T-helper 2 cell treated with Interferon-gamma antibody and Interleukin-4, amounts not matched to agents 5 μg/mL and 100 μg/mL, for 36 hours (primary cell): ENCODE measurements around the gene TMEM63C.
"Not testable (repeated sequence)": the region's sequence is repeated elsewhere in the genome, so short reads cannot be mapped to it uniquely, and the experiment has no call there.

ENCODE experiments used
- DNase-seq: peaks from one replicate; pipeline ENCODE4 v3.0.0; 2021; ENCODE audit warnings: low spot score
- H3K27ac Mint-ChIP-seq: one replicate; pipeline ENCODE4 v1.8.0; 2021; ENCODE audit warnings: mild to moderate bottlenecking, mixed read lengths
- H3K27me3 Mint-ChIP-seq: one replicate; pipeline ENCODE4 v1.8.0; 2021; ENCODE audit warnings: low read depth, mixed read lengths
- H3K36me3 Mint-ChIP-seq: one replicate; pipeline ENCODE4 v1.8.0; 2021; ENCODE audit warnings: low read depth, mixed read lengths
- H3K4me1 Mint-ChIP-seq: one replicate; pipeline ENCODE4 v1.8.0; 2021; ENCODE audit warnings: low read depth, mixed read lengths
- H3K4me3 Mint-ChIP-seq: one replicate; pipeline ENCODE4 v1.8.0; 2022; ENCODE audit warnings: mild to moderate bottlenecking, moderate library complexity, mixed read lengths
- H3K9me3 Mint-ChIP-seq: one replicate; pipeline ENCODE4 v1.8.0; 2021; ENCODE audit warnings: mixed read lengths

The TMEM63C gene

GRCh38 chr14:77271113-77271710 lies 89.6 kb downstream of the TMEM63C start, which contains the start of gene NGB:
TSS of gene NGB (minus strand) at chr14:77271206. CDS start at chr14:77270937, 269 bp downstream.
- DNase-seq, result no peak
- Mint-ChIP-seq H3K4me1 (no peaks in the 10 kb centered on the region), H3K4me3 (no peak within 1 kb of the TSS), H3K27me3 (peaks cover 47% of the 10 kb centered on the region), H3K36me3 (no peaks in the 10 kb centered on the region), H3K9me3 (peaks cover 3% of the 10 kb centered on the region), H3K27ac (no peak within 1 kb of the TSS)

- no peak for DNase-seq
- Mint-ChIP-seq H3K27ac (no peak overlapping the region), H3K36me3 (no peaks in the 10 kb centered on the region), H3K4me3 (no peak overlapping the region), H3K27me3 (peaks cover 47% of the 10 kb centered on the region), H3K9me3 (peaks cover 3% of the 10 kb centered on the region), H3K4me1 (no peaks in the 10 kb centered on the region)
These were observed 90.7 kb downstream of the TMEM63C start for GRCh38 chr14:77272261-77272660.

DNA sequence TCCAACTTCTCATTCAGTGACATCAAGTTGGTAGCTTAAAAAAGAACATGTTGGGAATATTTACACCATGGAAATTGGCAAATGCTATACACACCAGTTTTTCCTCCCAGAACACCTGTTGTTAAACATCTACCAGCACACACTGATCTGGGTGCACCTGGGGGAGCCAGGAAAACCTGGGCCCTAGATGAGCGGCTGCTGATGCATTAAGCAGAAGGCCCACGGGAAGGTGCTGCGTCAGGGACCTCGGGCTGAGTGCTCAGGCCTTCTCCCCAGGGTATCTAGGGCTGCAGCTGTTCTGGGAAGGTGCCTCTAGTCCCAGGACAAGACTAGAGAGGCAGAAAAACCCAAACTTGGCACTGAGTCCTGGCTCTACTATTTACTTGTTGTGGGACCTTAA lies 92.2 kb downstream of the TMEM63C start:
- Mint-ChIP-seq H3K4me1 (no peaks in the 10 kb centered on the region), H3K27ac (no peak overlapping the region), H3K4me3 (no peak overlapping the region), H3K27me3 (peaks cover 34% of the 10 kb centered on the region), H3K9me3 (no peaks in the 10 kb centered on the region), H3K36me3 (no peaks in the 10 kb centered on the region)
- no peak for DNase-seq

- no peaks in the 10 kb centered on the region for H3K36me3 Mint-ChIP-seq
- peaks cover 25% of the 10 kb centered on the region for H3K27me3 Mint-ChIP-seq
- no peaks in the 10 kb centered on the region for H3K4me1 Mint-ChIP-seq
- no peak overlapping the region for H3K27ac Mint-ChIP-seq
- no peak for DNase-seq
- no peaks in the 10 kb centered on the region for H3K9me3 Mint-ChIP-seq
- no peak overlapping the region for H3K4me3 Mint-ChIP-seq
These were observed 93.5 kb downstream of the TMEM63C start for GRCh38 chr14:77275041-77275580.

DNA sequence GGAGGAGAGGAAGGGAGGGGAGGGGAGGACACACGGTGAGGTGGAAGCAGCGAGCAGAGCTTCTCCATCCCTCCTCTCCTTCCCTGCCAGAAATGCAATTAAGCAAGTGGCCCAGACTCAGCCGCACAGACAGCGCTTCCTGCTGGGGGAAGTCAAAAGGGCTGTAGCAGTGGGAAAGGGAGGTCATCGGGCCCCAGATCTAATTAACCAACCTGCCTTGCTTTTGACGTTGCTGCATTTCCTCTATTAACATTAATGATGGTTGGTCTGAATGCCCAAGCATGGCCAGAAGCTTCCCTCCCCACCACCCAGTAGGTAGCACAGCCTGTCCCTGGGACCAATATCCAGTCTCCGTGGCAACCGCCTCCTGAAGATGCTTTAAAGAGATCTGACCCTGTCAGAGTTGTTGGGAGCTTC lies 94.0 kb downstream of the TMEM63C start:
- H3K4me1 Mint-ChIP-seq, result no peaks in the 10 kb centered on the region
- H3K9me3 Mint-ChIP-seq, result no peaks in the 10 kb centered on the region
- DNase-seq, result no peak
- peaks cover 23% of the 10 kb centered on the region for H3K27me3 Mint-ChIP-seq
- no peak overlapping the region for H3K4me3 Mint-ChIP-seq
- no peak overlapping the region for H3K27ac Mint-ChIP-seq
- H3K36me3 Mint-ChIP-seq, result no peaks in the 10 kb centered on the region

GRCh38 chr14:77276295-77276935 lies 94.8 kb downstream of the TMEM63C start:
- Mint-ChIP-seq H3K9me3 (no peaks in the 10 kb centered on the region), H3K4me3 (no peak overlapping the region), H3K27me3 (peaks cover 19% of the 10 kb centered on the region), H3K36me3 (no peaks in the 10 kb centered on the region), H3K27ac (no peak overlapping the region), H3K4me1 (no peaks in the 10 kb centered on the region)
- DNase-seq, result no peak

DNA sequence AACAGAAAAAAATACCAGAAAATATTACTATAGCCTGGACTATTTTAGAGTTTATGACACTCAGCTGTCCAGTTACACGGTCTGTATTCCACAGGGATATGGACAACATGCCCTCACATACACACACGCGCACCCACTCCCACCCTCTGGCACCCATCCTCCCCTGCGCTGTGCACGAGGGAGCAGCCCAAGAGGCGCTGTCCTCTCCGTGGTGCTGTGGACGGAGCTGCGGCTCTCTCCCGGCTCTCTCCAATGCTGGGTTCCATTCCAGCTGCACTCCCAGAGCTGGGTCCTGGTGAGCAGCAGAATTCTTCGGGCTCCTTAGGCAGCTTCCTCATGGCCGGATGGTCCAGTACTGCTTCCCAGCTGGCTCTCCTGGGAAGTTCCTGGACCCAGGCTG lies 95.4 kb downstream of the TMEM63C start:
- Mint-ChIP-seq H3K9me3 (no peaks in the 10 kb centered on the region), H3K36me3 (no peaks in the 10 kb centered on the region), H3K27ac (no peak overlapping the region), H3K4me1 (no peaks in the 10 kb centered on the region), H3K4me3 (no peak overlapping the region), H3K27me3 (peaks cover 14% of the 10 kb centered on the region)
- DNase-seq, result no peak

DNA sequence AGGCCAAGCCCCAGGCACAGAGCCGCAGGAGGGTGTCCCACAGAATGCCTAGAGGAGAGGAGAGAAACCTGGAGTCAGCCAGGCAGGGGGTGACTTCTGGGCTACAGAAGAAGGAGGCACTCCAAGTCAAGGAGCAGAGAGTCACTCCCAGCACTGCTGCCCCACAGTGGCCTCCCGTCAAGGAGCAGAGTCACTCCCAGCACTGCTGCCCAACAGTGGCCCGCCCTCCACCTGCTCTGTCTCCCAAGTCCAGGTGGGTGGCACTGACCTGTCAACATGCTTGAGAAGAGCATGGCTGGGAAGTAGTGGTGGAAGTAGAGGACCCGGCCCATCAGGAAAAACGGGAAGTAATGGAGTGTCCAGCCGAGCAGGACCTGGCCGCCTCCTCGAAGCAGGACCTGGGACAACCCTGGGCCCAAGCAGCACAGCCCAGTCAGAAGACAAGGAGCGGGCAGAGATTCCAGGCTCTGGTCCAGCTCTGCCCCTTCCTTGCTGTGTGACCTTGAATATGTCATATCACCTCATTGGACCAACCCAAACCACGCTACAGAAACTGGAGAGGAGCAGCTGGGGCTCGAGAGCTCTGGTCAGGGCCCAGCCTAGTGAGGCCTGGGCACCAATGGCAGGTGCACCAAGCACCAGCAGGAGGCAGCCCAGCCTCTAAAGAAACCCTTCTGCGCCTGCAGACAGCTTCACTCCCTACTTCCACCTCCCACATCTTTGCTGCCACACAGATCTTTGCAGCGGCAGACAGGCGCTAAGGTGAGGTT lies 97.0 kb downstream of the TMEM63C start:
- no peaks in the 10 kb centered on the region for H3K36me3 Mint-ChIP-seq
- H3K27me3 Mint-ChIP-seq, result no peaks in the 10 kb centered on the region
- no peak for DNase-seq
- H3K9me3 Mint-ChIP-seq, result no peaks in the 10 kb centered on the region
- H3K4me3 Mint-ChIP-seq, result no peak overlapping the region
- no peak overlapping the region for H3K27ac Mint-ChIP-seq
- H3K4me1 Mint-ChIP-seq, result no peaks in the 10 kb centered on the region

- no peak for DNase-seq
- Mint-ChIP-seq H3K36me3 (peaks cover 3% of the 10 kb centered on the region), H3K4me1 (no peaks in the 10 kb centered on the region), H3K27me3 (no peaks in the 10 kb centered on the region), H3K9me3 (no peaks in the 10 kb centered on the region), H3K27ac (no peak overlapping the region), H3K4me3 (no peak overlapping the region)
These were observed 98.1 kb downstream of the TMEM63C start for GRCh38 chr14:77279719-77280118.

- H3K4me3 Mint-ChIP-seq, H3K9me3 Mint-ChIP-seq, H3K36me3 Mint-ChIP-seq: not testable (repeated sequence)
These were observed 99.3 kb downstream of the TMEM63C start for GRCh38 chr14:77280921-77281320.

GRCh38 chr14:77281852-77282410 lies 100.3 kb downstream of the TMEM63C start:
- no peaks in the 10 kb centered on the region for H3K4me1 Mint-ChIP-seq
- H3K27ac Mint-ChIP-seq, result no peak overlapping the region
- DNase-seq, result no peak
- H3K9me3 Mint-ChIP-seq, result no peaks in the 10 kb centered on the region
- H3K4me3 Mint-ChIP-seq, result no peak overlapping the region
- H3K27me3 Mint-ChIP-seq, result no peaks in the 10 kb centered on the region
- peaks cover 3% of the 10 kb centered on the region for H3K36me3 Mint-ChIP-seq

More at GRCh38 chr14:77280921-77281320, 99.3 kb downstream of the TMEM63C start:
- H3K4me1 Mint-ChIP-seq, H3K27me3 Mint-ChIP-seq, H3K27ac Mint-ChIP-seq, DNase-seq: not testable (repeated sequence)

DNA sequence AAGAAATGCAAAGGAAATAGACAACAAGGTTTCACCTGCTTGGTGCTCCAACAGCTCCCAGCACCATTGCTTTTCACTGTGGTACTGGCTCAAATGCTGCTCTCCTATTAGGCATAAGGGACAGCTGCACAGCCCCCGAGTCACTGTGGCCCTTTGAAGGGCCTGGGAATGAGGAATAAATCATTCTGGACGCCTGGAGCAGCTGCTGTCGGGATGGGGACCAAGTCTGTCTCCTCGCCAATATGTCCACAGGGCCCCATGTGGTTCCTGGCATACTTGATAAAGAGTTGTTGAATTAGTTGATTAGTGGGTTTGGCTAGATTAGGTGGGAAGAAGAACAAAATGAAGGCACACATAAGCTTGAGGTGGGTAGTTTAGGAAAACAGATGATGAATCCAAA lies 102.5 kb downstream of the TMEM63C start:
- Mint-ChIP-seq H3K4me1 (no peaks in the 10 kb centered on the region), H3K36me3 (peaks cover 3% of the 10 kb centered on the region), H3K9me3 (no peaks in the 10 kb centered on the region), H3K4me3 (no peak overlapping the region), H3K27ac (no peak overlapping the region), H3K27me3 (no peaks in the 10 kb centered on the region)
- DNase-seq, result no peak

GRCh38 chr14:77284466-77284865 lies 102.9 kb downstream of the TMEM63C start:
- DNase-seq, result no peak
- no peaks in the 10 kb centered on the region for H3K4me1 Mint-ChIP-seq
- H3K27ac Mint-ChIP-seq, result no peak overlapping the region
- H3K27me3 Mint-ChIP-seq, result no peaks in the 10 kb centered on the region
- peaks cover 3% of the 10 kb centered on the region for H3K36me3 Mint-ChIP-seq
- no peaks in the 10 kb centered on the region for H3K9me3 Mint-ChIP-seq
- H3K4me3 Mint-ChIP-seq, result no peak overlapping the region

DNA sequence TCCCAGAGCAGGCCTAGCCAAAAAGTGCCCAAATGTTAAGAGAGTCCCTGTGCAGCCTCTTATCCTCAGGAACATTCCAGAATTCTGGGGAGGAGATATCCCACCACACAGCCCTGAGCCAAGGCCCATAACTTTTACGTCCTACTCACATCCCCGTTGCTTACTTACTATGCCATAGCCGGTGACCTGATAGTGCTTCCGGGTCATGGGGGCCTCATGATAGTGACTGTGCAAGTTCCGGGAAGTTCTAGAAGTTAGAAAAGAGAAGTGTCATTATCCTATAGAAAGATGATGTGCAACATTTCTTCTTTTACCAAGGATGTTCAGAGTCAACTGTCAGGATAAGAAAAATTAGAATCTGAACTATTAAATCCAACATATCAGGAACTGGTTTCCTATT lies 105.0 kb downstream of the TMEM63C start:
- Mint-ChIP-seq H3K36me3 (peaks cover 3% of the 10 kb centered on the region), H3K27ac (no peak overlapping the region), H3K4me3 (no peak overlapping the region), H3K9me3 (no peaks in the 10 kb centered on the region), H3K27me3 (no peaks in the 10 kb centered on the region), H3K4me1 (no peaks in the 10 kb centered on the region)
- no peak for DNase-seq
